HG03342 (cell line): Measurements from ENCODE around the gene PYDC1.
"Not testable (repeated sequence)": the region's sequence is repeated elsewhere in the genome, so short reads cannot be mapped to it uniquely, and the experiment has no call there.

ENCODE experiments used
- ATAC-seq: cut with Tn5 transposase; IDR thresholded peaks from one replicate; pipeline ENCODE4 v1.9.1; 2021; ENCODE audit warnings: mild to moderate bottlenecking, moderate library complexity; ENCODE audit not compliant: unreplicated experiment

The PYDC1 gene

DNA sequence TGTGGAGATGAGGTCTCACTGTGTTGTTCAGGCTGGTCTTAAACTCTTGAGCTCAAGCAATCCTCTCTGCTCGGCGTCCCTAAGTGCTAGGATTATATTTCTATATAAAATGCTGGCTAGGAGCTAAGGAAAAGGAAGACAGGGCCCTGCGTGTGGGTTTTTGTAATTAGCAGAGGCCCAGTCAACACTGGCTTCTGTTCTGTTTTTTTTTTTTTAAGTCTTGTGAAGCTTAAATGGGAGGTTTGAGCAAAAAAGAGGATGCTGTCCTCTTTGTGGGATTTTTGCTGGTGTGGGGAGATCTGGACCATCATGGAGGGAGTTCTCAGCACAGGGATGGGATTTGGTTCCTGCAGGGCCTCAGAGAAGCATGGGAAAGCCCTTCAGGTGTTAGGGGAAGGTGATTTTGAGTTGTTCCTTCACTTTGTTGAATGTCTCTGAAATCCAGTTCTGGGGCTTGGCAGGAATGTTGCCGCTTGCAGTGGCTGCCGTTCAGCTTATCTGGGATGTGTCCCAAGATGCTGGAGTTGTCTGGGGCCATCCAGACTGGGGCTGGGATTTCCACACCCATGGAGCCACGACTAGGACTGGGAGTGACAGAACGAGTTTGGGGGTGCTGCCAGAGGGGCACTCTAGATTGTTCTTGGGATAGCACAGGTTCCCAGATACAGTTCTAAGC is 18.6 kb downstream of the PYDC1 start:
- ATAC-seq = no peak

DNA sequence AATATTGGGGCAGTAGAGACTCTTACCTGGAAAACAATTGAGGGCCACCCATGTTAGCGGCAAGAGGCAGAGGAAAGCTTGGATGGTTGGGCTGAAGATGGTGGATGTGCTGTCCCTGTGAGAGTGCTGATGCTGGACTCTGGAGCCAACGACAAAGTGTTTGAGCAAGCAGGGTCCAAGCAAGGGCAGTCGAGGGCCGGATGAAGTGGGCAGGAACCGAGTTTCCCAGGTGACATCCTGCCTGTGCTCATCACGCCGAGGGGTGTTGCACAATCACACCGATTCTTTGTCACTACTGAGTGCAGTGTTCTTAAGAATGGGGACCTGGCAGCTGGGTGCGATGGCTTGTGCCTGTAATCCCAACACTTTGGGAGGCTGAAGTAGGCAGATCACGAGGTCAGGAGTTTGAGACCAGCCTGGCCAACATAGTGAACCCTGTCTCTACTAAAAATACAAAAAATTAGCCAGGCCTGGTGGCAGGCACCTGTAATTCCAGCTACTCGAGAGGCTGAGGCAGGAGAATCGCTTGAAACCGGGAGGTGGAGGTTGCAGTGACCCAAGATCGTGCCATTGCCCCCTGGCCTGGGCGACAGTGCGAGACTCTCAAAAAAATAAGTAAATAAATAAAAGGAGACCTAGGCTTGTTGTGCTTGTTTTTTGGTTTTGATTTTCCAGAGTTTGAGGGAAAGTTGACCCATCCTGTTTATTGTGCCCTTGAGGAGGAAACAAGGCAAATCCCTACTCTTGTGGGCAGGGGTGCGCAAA is 20.4 kb downstream of the PYDC1 start:
- no peak for ATAC-seq

DNA sequence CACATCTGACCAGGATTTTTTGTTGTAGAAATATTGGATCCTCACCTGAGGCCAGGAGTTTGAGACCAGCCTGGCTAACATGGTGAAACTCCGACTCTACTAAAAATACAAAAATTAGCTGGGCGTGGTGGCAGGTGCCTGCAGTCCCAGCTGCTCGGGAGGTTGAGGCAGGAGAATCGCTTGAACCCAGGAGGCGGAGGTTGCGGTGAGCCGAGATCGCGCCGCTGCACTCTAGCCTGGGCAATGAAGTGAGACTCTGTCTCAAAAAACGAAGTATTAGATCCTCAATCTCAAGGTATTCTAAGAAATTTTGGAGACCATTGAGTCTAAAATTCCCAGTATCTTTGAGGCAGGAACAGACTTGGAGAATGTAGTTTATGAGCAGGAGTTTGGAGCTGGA is 21.1 kb downstream of the PYDC1 start:
- ATAC-seq = not testable (repeated sequence)

DNA sequence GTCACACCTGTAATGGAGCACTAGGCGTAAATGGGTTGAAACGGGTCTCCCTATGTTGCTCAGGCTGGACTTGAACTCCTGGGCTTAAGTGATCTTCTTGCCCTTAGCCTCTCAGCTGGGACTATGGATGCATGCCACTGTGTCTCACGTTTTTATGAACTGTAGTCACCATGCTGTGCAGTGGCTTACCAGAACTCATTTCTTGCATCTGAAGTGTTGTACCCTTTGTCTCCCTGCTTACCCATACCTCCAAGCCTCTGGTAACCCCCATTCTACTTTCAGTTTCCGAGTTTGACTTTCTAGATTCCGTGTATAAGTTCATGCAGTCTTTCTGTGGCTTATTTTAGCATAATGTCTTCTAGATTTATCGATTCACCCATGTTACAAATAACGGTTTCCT is 22.0 kb downstream of the PYDC1 start:
- ATAC-seq = no peak

DNA sequence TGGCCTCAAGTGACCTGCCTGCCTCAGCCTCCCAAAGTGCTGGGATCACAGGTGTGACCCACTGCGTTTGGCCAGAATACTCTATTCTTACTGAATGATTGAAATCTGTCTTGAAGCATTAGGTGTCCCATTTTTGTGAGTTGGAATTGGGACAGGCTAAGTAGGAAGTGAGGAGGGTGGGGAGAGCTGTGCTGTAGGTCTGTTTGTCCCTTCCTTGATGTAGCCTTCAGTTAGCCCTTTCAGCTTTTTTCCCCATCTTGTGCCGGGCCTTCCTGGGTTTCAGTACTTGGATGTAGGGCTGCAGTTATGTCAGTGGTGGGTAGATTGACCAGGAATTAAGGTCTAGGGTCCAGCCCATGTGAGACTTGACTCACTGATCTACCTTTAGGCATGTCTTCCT is 23.1 kb downstream of the PYDC1 start:
- no peak for ATAC-seq

DNA sequence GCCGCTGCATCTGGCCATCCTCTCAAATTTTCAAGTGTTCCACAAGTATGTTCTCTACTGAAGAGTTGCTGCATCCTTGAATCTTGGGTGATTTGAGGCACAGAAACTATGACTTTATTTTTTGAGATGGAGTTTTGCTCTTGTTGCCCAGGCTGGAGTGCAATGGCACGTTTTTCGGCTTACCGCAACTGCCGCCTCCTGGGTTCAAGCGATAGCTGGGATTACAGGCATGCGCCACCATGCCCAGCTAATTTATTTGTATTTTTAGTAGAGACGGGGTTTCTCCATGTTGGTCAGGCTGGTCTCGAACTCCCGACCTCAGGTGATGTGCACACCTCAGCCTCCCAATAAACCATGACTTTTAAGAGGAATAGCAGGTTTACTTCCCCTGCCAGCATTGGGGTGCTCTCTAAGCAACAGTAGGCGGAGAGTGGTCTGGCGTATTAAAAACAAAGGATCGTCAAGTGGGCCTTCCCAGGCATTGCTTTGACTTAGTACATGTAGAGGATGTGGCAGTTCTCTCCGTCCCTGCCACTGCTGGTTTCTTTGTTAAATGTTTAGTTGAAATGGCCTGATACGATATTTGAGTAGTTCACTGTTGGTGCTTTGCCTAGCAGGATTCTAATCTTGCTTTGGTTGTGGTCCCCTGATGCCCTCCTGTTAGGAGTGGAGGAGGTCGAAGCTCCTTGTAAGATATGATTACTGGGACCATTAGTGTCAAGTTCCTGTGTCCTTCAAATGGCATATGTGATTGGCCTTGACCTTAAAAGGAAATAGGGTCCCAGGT is 23.9 kb downstream of the PYDC1 start:
- ATAC-seq = no peak

DNA sequence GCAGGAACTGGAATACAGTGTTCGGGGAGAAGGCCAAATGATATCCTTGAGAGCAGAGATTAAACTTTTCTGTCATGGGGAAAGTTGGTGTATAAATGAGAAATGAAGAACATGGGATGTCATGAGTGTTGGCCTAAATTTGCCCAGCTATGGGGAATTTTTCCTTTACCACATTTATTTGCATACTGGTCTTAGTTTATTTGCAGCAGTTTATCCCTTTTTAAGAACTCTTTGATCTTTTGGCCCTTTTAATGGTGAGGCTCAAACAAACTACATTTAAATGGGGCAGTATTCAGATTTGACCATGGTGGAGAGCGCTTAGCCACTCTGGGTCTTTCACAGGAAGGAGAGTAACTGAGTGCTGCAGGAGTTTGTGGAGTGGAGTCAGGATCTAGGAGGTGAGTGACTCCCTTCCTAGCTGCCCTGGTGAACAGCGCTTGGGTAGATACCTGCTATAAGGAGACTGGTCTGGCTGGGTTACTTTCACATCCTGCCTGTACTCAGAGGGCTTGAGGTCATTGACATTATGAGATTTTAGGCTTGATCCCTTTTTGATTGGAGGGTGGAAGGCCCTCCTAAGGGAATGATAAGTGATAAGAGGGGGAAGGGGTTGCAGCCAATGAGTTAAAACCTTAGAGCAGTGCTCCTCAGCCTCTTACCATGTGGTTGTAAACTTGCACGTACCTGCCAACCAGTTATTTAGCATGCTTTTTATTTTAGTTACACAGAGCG is 25.1 kb downstream of the PYDC1 start:
- ATAC-seq = no peak

DNA sequence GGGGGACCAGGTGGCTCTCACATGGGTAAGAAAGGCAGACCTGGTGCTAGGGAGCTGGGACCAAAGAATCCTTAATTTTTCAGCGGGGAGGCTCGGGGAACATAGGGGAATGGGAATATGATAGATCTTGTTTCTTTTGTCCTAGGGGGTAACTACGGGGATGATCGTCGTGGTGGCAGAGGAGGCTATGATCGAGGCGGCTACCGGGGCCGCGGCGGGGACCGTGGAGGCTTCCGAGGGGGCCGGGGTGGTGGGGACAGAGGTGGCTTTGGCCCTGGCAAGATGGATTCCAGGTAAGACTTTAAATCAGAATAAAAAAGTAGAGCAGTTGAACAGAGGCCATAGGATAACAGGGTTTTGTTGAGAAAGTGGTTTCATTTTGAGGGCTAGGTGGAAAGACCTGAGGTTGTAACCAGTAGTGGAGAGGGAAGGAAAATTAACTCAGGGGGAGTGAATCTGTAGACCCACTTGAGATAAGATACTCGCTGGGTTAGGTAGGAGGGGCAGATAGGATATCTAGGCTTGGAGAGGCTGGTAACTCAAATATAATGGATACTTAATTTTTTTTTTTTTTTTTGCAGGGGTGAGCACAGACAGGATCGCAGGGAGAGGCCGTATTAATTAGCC is 26.0 kb downstream of the PYDC1 start:
- ATAC-seq = no peak

DNA sequence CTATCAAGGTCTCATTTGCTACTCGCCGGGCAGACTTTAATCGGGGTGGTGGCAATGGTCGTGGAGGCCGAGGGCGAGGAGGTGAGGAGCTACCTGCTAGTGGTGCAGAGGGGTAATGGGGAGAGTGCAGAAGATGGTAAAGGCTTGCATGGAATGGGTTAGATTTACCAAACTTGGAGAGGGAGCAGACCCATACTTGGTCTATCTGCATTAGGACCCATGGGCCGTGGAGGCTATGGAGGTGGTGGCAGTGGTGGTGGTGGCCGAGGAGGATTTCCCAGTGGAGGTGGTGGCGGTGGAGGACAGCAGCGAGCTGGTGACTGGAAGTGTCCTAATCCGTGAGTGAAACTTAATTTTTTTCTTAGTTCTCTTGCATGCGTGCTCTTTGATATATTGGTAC is 26.9 kb downstream of the PYDC1 start:
- ATAC-seq = no peak

DNA sequence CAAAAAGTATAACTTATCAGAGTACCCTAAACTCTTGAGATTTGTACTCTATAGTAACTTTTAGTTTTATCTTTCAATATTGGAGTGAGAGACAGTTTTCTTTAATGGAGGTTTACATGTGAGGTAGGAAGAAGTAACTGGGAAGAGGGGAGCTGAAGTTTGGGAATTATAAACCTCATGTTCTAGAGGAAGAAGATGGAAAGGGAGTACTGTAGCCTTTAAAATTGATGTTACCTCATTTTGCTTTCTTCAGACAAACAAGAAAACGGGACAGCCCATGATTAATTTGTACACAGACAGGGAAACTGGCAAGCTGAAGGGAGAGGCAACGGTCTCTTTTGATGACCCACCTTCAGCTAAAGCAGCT is 27.5 kb downstream of the PYDC1 start:
- no peak for ATAC-seq

DNA sequence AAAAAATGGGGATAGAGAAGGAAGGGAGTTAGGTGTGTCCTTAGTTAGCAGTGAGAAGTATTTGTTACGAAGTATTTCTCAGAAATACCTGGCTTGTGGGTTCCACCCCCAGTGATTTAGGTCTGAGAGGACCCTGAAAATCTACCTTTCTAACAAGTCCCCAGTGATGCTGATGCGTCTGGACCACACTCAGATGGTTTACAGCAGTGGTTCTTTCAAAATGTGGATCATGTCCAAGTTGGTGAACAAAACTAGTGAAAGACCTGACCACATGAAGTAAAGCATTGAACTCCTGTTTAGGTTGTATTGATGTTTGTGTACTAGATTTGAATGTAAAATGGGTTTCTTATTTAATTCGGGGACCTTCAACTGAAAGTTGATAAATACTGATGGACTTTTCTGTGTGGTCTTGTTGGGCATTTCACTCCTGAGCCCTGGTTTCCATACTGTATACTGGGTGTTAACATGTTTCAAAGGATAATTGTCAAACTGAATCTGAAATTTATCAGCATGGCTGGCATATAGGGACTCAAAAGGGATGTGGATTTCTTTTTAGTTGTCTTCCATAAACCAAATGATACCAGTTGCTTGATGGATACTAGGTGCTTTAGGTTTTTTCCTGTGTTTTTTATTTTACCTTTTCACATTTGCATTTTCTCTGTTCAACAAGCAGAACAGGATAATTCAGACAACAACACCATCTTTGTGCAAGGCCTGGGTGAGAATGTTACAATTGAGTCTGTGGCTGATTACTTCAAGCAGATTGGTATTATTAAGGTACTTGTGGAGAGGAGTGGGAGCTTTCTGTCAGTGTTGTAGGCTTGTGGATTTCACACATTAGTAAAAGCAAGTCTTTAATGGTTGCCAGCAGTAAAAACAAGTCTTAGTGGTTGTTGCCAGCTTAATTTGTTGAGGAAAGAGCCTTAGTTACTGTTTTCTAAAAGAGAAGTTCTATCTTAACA is 28.2 kb downstream of the PYDC1 start:
- no peak for ATAC-seq

DNA sequence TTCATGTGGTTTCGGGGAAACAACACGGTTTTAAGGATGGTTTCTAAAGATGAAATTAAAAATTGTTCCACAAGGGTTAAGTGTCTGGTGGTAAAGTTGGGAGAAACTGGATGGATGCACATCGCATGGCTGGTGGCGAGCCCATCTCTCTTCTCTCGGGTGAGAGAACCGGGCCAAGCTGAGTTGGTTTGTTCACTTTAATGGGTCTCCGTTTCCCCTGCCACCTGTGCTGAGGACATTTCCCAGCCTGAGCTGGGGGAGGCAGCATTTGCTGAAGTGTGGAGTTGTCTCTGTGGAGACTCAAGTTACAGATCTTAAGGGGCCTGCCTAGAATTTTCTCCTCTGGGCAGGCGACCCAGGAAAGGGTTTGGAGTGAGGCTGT is 29.1 kb downstream of the PYDC1 start:
- no peak for ATAC-seq

DNA sequence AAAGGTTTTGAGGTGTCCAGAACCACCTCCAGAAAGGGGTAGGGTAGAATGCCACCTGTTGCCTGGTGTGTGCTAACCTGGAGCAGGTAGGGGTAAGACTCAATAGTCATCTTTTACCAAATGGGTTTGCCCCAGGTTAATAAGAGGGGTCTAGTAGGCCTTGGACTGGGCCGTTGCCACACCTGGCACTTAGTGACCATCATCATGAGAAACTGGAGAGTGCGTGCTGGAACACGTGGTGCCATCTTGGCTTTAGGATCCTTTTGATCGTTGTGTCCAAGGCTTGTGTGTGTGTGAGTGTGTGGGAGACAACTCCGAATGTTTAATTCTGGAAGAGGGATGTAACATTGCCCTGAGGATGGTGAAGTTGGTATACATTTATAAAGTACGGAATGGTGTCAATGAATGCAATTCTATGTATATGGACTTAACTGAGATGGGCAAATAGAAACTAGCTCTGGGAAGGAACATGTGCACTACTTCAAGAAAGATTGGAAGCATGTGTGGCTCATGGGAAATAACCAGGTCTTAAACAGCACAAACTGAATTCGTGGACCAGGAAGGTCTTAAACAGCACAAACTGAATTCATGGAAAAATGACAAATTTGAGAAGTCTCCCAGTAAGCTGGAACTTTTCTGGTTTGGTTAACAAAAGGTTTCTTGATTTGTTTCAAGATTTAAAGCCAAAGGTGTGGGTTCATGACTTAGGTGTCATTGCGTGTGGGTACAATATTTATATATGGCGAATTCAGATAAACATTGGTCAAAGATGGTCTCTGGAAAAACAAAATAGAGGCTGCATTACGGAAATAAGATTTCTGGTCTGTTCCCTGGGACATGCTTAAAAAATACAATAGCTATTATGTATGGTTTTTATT is 29.8 kb downstream of the PYDC1 start:
- ATAC-seq = no peak

DNA sequence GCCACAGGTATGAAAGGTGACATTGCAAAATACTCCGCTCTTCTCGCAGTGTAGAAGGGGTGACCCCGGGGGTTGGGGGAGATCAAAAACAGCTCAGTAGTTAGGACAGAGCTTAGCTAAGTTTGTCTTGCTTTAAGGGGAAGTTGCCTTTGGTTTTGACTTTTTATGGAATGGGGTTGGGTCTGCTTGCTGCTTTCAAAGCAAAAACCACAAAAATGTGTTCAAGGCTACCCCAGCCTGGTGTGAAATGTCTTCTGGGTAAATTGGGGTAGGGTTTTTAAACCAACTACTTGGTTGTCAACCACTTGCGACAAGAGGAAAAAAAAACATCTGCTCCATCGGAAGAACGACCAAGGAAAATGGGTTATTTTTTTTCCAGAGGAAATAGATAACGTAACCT is 30.8 kb downstream of the PYDC1 start:
- ATAC-seq = no peak

DNA sequence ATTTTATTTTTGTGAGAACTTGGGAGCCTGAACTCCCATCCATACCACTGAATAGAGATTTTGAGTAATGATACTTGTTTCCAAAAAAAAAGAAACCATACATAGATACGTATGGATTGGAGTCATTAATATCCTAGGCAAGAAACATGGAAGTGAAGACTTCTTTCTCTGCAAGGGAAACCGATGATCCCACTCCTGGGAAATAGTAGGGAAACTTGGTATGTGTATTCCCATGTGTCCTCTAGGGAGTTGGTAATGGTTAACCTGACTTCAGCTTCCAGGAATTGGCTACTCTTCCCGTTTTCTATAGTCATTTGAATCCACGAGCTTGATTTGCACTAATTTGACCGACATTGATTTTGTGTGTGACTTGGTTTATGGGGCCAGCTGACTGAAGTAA is 31.6 kb downstream of the PYDC1 start:
- ATAC-seq = no peak

DNA sequence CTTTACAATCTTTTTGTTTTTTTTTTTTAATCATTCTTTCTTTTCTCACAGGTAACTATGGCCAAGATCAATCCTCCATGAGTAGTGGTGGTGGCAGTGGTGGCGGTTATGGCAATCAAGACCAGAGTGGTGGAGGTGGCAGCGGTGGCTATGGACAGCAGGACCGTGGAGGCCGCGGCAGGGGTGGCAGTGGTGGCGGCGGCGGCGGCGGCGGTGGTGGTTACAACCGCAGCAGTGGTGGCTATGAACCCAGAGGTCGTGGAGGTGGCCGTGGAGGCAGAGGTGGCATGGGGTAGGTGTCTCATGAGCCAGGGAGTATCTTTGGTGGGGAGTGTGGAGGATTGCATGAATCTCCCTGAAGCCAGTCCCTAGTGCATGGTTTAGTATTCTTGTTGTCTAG is 32.0 kb downstream of the PYDC1 start:
- ATAC-seq = no peak

DNA sequence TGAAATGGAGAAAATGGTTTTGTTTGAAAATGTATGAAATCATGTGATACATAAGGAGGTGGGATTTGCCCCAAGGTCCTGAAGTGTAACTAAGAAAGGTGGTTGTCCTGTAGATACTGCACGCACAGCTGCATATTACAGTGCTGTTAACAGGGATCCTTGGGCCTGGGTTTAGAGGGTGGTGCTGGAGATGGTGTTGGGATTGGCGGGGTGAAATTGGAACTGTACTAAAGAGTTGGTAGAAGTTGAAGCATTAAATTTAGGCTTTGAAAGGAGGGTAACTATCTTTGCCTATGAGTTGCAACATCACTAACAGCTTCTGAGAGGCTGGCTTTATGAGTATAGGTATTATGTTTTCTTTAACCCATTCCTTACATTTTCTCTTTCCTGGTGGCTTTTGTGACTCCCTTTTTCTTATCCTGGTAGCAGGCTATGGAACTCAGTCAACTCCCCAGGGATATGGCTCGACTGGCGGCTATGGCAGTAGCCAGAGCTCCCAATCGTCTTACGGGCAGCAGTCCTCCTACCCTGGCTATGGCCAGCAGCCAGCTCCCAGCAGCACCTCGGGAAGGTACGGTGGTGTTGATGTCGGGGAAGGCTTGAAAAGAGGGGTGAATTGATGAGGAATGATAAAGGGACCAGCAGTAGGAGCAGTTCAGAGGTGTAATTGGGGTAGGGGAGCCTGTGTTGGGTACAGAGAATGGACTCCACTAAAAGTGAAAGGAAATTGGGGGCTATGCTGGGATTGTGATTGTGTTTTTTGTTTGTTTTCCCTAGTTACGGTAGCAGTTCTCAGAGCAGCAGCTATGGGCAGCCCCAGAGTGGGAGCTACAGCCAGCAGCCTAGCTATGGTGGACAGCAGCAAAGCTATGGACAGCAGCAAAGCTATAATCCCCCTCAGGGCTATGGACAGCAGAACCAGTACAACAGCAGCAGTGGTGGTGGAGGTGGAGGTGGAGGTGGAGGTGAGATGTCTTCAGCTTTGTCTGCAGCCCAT is 33.2 kb downstream of the PYDC1 start:
- no peak for ATAC-seq

DNA sequence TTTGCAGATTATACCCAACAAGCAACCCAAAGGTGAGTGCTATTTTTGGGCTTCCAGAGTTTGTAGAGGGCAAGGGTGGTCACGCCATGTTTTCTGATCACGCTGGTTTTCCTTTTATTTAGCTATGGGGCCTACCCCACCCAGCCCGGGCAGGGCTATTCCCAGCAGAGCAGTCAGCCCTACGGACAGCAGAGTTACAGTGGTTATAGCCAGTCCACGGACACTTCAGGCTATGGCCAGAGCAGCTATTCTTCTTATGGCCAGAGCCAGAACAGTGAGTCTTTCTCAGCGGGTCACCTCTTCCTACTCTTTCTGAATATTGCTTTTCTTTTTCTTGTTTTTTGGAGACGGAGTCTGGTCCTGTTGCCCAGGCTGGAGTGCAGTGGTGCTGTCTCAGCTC is 34.5 kb downstream of the PYDC1 start:
- no peak for ATAC-seq
